Measurements from ENCODE around the gene PNMA8B.
"Not testable (repeated sequence)": the region's sequence is repeated elsewhere in the genome, so short reads cannot be mapped to it uniquely, and the experiment has no call there.

The PNMA8B gene

DNA sequence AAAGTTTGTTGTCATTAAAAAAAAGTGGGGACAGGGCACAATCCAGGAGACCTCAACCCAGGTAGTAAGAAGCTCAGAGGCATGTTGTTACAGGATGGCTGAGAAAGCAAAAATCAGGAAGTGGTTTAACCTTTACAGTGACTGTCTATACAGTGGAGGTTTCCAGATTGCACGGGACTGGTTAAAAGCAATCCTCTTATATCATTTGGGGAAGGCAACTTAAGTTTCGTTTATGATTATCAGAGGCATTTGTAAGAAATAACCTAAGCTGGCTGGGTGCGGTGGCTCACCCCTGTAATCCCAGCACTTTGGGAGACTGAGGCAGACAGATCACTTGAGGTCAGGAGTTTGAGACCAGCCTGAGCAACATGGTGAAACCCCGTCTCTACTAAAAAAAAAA, 27.3 kb upstream of the PNMA8B start:
- not testable (repeated sequence) for DNase-seq
- Mint-ChIP-seq H3K4me1 (peaks cover 11 to 12% of the 10 kb centered on the region in 2 donors), H3K27ac (peak overlapping the region; percentile 27)

DNA sequence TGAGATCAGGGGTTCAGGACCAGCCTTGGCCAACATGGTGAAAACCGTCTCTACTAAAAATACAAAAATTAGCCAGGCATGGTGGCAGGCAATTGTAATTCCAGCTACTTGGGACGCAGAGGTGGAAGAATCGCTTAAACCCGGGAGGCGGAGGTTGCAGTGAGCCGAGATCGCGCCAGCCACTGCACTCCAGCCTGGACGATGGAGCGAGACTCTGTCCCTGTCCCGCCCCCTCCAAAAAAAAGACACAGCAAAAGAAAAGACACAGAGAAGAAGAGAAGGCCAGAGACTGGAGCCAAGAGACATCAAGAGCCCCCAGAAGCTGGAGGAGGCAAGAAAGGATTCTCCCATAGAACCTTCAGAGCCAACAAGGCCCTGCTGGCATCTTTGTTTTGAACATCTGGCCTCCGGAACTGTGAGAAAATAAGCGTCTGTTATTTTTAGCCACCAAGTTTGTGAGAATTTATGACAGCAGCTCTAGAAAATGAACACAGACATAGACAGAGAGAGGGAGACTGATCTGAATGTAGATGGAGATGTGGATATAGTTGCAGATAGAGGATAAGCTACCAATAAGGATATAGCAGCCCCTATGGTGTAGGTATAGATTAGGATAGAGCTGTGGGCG, 25.7 kb upstream of the PNMA8B start:
- H3K27ac Mint-ChIP-seq, result no peak overlapping the region
- ATAC-seq (replicated peaks) (no peak), DNase-seq (no peak)
- H3K36me3 Mint-ChIP-seq, result peaks cover 0 to 3% of the 10 kb centered on the region in 2 donors
- no peak overlapping the region for H3K4me3 Mint-ChIP-seq
- peaks cover 0 to 7% of the 10 kb centered on the region in 2 donors for H3K27me3 Mint-ChIP-seq
- H3K4me1 Mint-ChIP-seq, result peaks cover 11 to 12% of the 10 kb centered on the region in 2 donors
- peaks cover 0 to 2% of the 10 kb centered on the region in 2 donors for H3K9me3 Mint-ChIP-seq

More for the DNA sequence above, 27.3 kb upstream of the PNMA8B start:
- H3K4me3 Mint-ChIP-seq, result peak overlapping the region; percentile 2 to 28
- not testable (repeated sequence) for H3K36me3 Mint-ChIP-seq, H3K9me3 Mint-ChIP-seq, H3K27me3 Mint-ChIP-seq
- ATAC-seq (replicated peaks), result peak; percentile 98 to 99

DNA sequence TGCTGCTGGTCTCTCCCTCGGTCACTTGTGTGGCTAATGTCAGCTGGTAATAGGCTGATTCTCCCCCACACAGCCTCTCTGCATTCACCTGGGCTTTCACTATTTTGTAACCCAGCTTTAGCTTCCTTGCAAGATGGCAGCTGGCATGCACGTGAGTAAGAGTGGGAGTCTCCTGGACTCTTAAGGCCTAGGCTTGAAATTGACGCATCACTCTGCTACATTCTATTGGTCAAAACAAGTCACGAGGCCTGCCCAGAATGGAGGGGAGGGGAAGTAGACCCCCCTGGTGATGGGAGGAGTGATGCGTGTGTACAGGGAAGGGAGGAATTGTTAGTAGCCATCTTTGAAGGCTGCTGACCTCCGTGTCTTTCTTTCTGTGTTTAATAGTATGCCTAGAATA, 24.9 kb upstream of the PNMA8B start:
- peaks cover 13 to 17% of the 10 kb centered on the region in 2 donors for H3K4me1 Mint-ChIP-seq
- H3K27ac Mint-ChIP-seq, result no peak overlapping the region
- peaks cover 4 to 14% of the 10 kb centered on the region in 2 donors for H3K27me3 Mint-ChIP-seq
- DNase-seq (no peak), ATAC-seq (replicated peaks) (no peak)
- no peak overlapping the region for H3K4me3 Mint-ChIP-seq
- H3K36me3 Mint-ChIP-seq, result peaks cover 0 to 3% of the 10 kb centered on the region in 2 donors
- no peaks in the 10 kb centered on the region for H3K9me3 Mint-ChIP-seq

DNA sequence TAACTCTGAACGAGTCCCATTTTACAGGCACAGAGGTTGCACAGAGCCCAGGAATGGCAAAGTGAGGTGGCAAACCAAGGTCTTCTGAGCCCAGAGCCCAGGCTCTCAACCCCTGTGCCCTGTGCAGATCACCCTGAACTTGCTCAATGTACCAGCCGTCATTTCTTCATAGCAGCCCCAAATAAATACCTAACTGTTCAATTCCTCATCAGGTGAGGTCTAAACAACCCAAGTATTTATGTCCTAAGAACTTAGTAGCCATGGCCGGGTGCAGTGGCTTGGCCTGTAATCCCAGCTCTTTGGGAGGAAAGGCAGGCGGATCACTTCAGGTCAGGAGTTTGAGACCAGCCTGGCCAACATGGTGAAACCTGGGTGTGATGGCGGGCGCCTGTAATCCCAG, 21.8 kb upstream of the PNMA8B start:
- Mint-ChIP-seq H3K9me3 (no peaks in the 10 kb centered on the region), H3K36me3 (no peaks in the 10 kb centered on the region), H3K4me3 (no peak overlapping the region), H3K27ac (no peak overlapping the region), H3K27me3 (peaks cover 18 to 40% of the 10 kb centered on the region in 2 donors), H3K4me1 (peaks cover 6 to 7% of the 10 kb centered on the region in 2 donors)
- ATAC-seq (replicated peaks), result no peak
- DNase-seq, result no peak

DNA sequence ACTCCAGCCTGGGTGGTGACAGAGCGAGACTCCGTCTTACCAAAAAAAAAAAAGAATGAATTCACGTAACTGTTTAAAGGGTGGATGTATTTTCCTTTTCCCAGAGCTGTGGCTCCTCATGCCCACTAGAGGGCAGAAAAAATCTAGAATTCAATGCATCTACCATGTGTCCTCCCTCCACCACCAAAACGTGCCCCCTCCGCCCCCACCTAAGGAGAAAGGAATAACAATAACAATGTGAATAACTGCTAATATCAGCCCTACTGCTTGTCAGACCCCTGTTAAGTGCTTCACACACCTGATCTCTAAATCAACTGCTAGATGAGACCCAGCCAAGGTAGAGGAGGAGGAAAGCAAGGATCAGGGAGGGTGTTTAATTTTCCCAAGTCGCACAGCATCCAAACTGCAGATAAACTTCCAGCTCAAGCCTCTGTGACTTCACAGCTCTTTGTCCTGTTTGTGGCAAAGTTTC, 20.2 kb upstream of the PNMA8B start:
- Mint-ChIP-seq H3K36me3 (peaks cover 2% of the 10 kb centered on the region in 2 donors), H3K4me1 (peaks cover 5 to 6% of the 10 kb centered on the region in 2 donors), H3K4me3 (no peak overlapping the region), H3K27ac (no peak overlapping the region), H3K27me3 (peaks cover 20 to 55% of the 10 kb centered on the region in 2 donors), H3K9me3 (peaks cover 2% of the 10 kb centered on the region in 2 donors)
- ATAC-seq (replicated peaks) (peak; percentile 62 to 79), DNase-seq (no peak)

DNA sequence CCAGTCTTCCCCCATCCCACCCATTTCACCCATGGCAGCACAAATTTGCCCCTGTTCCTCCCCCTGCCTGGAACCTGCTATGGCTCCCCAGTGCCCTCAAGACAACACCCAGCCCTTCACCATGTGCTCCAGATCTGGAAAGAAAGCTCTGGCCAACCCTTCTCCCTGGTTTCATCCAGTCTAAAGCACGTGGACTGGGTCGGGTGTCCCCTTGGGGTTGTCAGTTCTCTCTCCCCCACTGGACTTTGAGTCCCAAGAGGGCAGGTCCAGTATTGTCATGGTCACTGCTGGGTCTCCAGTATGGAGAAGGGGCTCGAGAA, 19.6 kb upstream of the PNMA8B start:
- DNase-seq (no peak), ATAC-seq (replicated peaks) (no peak)
- H3K27me3 Mint-ChIP-seq, result peaks cover 22 to 58% of the 10 kb centered on the region in 2 donors
- no peak overlapping the region for H3K4me3 Mint-ChIP-seq
- peaks cover 3 to 6% of the 10 kb centered on the region in 2 donors for H3K4me1 Mint-ChIP-seq
- H3K9me3 Mint-ChIP-seq, result peaks cover 3 to 4% of the 10 kb centered on the region in 2 donors
- peaks cover 3 to 4% of the 10 kb centered on the region in 2 donors for H3K36me3 Mint-ChIP-seq
- H3K27ac Mint-ChIP-seq, result no peak overlapping the region

DNA sequence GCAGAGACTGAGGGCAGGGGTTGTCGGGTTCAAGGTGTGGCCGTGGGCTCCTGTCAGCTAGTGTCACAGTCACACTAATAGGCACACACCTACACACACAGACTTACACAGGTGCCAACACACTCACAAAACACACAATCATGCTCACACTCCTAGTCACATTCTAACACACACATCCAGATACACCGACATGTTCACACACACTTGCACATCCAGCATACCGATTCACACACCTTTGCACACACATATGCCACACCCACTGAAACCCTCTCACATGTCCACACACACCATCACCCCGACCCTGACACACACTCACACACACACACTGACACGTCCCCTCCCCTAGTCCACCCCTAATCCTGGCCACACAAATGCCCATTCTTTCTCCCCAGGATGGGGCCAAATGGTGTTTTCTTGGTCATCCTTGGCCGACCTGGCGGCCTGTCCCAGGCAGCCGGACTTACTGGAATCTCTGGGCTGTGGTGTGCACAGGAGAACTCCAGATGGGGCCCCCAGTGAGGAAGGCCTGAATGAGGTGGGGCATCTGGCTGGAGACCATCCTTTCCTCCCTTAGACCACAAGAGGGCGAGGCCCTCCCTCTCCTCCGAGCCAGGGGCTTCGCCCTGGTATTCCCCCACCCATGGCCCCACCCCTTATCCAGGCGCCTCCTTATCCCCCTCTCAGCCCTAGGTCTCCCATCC, 19.1 kb upstream of the PNMA8B start:
- Mint-ChIP-seq H3K27me3 (peaks cover 22 to 58% of the 10 kb centered on the region in 2 donors), H3K36me3 (peaks cover 3 to 4% of the 10 kb centered on the region in 2 donors), H3K9me3 (peaks cover 3 to 4% of the 10 kb centered on the region in 2 donors), H3K27ac (no peak overlapping the region), H3K4me1 (peaks cover 3 to 6% of the 10 kb centered on the region in 2 donors), H3K4me3 (no peak overlapping the region)
- no peak for ATAC-seq (replicated peaks)
- DNase-seq, result no peak

DNA sequence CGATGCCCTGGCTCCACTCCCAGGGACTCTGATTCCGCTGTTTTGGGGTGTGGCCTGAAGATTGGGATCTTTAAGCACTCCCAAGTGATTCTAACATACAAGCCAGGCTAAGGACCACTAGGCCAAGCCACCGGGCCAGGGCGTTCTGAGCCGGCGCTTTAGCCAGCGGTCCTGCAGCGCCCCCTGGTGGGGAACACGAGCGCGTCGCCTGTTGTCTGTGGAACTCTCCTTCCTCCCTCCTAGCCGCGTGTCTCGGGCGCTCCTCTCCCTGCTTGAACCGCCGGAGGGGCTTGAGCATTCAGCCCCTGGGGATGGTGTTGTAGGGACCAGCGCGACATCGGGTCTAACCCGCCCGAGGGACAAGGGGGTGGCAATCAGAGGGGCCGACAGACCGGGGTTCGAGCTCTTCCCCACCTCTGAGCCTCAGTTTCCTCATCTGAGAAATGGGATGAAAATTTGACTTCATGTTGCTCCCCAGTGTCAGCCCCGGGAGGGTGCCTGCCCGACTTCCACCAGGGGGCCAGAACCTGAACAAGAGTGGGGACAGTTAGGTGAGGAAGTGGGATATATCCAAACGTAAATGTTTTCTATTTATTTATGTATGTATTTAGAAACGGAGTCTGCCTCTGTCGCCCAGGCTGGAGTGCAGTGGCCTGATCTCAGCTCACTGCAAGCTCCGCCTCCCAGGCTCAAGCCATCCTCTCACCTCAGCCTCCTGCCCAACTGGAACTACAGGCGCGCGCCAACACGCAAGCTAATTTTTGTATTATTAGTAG, 18.0 kb upstream of the PNMA8B start:
- ATAC-seq (replicated peaks), result peak; percentile 81 to 95
- peaks cover 3 to 4% of the 10 kb centered on the region in 2 donors for H3K9me3 Mint-ChIP-seq
- DNase-seq, result peak; percentile 61
- no peak overlapping the region for H3K4me3 Mint-ChIP-seq
- peaks cover 24 to 64% of the 10 kb centered on the region in 2 donors for H3K27me3 Mint-ChIP-seq
- H3K27ac Mint-ChIP-seq, result peak overlapping the region; percentile 14
- H3K36me3 Mint-ChIP-seq, result peaks cover 3 to 4% of the 10 kb centered on the region in 2 donors
- H3K4me1 Mint-ChIP-seq, result peaks cover 3 to 6% of the 10 kb centered on the region in 2 donors

DNA sequence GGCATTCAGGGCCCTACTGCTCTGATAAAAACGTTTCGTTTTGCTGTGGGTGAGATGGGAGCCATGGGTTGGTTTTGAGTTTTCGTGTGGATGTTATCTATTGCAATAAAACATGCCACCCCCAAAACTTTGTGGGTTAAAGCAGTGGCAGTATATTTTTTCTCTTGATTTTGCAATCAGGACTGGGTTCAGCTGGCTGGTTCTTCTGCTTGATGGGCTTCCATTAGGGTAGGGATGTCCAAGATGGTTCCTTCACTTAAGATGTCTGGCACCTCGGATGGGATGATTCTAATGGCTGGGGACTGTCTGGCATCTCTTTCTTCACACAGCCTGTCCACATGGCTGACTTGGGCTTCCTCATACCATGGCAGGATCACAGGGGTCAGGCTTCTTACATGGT, 15.6 kb upstream of the PNMA8B start:
- peaks cover 3 to 4% of the 10 kb centered on the region in 2 donors for H3K36me3 Mint-ChIP-seq
- H3K4me1 Mint-ChIP-seq, result peaks cover 3 to 6% of the 10 kb centered on the region in 2 donors
- no peak for DNase-seq
- ATAC-seq (replicated peaks), result no peak
- no peak overlapping the region for H3K27ac Mint-ChIP-seq
- H3K4me3 Mint-ChIP-seq, result no peak overlapping the region
- peaks cover 33 to 71% of the 10 kb centered on the region in 2 donors for H3K27me3 Mint-ChIP-seq
- H3K9me3 Mint-ChIP-seq, result peaks cover 3 to 4% of the 10 kb centered on the region in 2 donors

DNA sequence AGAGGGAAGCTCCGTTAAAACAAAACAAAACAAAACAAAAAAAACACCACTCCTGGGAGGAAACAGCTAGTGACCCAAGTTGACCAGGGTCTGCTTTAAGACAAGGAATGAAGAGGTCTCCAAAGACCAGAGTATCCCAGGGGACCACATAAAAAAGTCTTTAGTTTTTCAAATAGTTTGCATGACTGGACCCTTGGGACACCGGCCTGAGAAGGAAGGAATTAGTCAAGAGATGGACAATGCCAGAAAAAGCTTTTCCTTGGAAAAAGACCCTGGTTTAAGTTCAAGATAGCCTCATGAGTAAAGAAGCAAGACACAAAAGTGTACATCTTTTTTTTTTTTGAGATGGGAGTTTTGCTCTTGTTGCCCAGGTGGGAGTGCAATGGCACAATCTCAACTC, 12.5 kb upstream of the PNMA8B start:
- DNase-seq, result no peak
- Mint-ChIP-seq H3K36me3 (peaks cover 3 to 4% of the 10 kb centered on the region in 2 donors), H3K4me3 (no peak overlapping the region), H3K4me1 (peaks cover 4 to 6% of the 10 kb centered on the region in 2 donors), H3K27me3 (peaks cover 15 to 41% of the 10 kb centered on the region in 2 donors), H3K9me3 (peaks cover 3 to 4% of the 10 kb centered on the region in 2 donors), H3K27ac (no peak overlapping the region)
- no peak for ATAC-seq (replicated peaks)

DNA sequence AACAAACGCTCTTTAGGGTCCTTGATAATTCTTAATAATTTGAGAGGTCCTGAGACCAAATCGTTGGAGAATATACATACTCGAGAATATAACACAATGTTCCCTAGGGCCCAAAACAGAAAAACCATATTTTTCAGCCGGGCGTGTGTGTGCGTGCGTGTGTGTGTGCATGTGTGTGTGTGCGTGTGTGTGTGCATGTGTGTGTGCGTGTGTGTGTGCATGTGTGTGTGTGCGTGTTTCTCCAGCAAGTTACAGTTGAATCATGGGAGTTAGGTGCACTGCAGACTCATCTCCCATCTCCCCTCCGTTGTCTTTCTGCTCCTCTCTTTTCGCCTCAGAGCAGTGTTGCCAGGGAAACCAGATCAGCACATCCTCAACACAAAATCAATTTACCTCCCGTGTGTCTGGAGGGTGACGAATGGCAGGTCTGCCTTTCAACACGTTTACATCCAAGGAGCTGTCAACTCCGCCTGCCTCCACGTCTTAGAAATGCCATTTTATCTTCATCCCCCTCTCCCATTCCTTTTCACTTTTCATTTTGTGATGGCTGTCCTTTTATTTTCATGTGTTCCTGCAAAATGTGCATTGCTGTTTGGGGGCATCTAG, 8.3 kb upstream of the PNMA8B start:
- H3K27ac Mint-ChIP-seq, result no peak overlapping the region
- H3K36me3 Mint-ChIP-seq, result no peaks in the 10 kb centered on the region
- no peaks in the 10 kb centered on the region for H3K9me3 Mint-ChIP-seq
- ATAC-seq (replicated peaks), result no peak
- peaks cover 5 to 12% of the 10 kb centered on the region in 2 donors for H3K4me1 Mint-ChIP-seq
- H3K4me3 Mint-ChIP-seq, result no peak overlapping the region
- DNase-seq, result no peak
- peaks cover 27 to 47% of the 10 kb centered on the region in 2 donors for H3K27me3 Mint-ChIP-seq

DNA sequence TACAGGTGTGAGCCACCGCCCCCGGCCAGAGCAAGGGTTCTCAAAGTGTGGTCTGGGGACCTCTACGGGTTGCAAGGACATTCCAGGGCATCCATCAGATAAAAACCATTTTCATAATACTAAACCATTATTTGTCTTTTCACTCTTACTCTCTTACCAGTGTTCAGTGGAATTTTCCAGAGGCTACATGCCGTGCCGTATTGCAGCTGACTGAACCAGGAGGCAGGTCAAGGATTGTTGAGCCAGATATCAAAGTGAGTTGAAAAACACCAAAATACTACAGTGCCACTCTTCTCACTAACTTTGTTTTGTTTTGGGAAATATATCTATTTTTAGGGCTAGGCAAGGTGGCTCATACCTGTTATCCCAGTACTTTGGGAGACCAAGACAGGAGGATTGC, 7.2 kb upstream of the PNMA8B start:
- no peak for DNase-seq
- Mint-ChIP-seq H3K4me3 (no peak overlapping the region), H3K27me3 (peaks cover 28 to 49% of the 10 kb centered on the region in 2 donors), H3K4me1 (peaks cover 6 to 12% of the 10 kb centered on the region in 2 donors), H3K9me3 (no peaks in the 10 kb centered on the region), H3K27ac (no peak overlapping the region), H3K36me3 (no peaks in the 10 kb centered on the region)
- ATAC-seq (replicated peaks), result no peak

DNA sequence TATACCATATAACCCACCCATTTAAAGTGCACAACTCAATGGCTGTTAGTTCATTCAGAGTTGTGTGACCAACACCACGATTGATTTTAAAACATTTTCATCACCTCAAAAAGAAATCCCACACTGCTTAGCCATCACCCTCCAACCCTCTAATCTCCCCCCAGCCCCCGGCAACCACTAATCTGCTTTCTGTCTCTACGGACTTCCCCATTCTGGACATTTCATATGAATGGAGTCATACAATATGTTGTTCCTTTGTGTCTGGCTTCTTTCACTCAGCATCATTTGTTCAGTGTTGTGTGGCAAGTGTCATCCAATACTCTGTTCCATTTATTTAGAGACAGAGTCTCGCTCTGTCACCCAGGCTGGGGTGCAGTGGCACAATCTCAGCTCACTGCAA, 4.0 kb upstream of the PNMA8B start:
- no peak overlapping the region for H3K27ac Mint-ChIP-seq

DNA sequence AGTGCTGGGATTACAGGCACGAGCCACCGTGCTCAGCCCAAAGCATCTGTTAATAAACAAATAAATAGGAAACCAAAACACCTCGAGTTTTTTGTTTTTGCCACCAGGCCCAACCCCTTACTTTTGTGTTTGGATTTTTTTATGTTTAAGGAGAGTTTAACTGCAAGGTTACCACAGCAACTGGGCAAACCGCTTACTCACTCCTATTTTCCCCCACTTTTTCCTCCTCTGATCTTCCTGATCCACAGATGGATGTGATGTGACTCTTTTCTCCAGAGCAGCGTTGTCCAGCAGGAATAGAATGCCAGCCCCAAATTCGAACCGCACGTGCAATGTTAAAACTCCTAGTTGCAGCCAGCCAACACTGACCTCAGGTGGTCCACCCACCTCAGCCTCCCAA, 2.1 kb upstream of the PNMA8B start:
- no peak overlapping the region for H3K27ac Mint-ChIP-seq
- no peaks in the 10 kb centered on the region for H3K9me3 Mint-ChIP-seq
- H3K27me3 Mint-ChIP-seq, result peaks cover 47 to 86% of the 10 kb centered on the region in 2 donors
- H3K4me1 Mint-ChIP-seq, result peaks cover 18 to 33% of the 10 kb centered on the region in 2 donors
- ATAC-seq (replicated peaks) (no peak), DNase-seq (no peak)
- H3K4me3 Mint-ChIP-seq, result no peak overlapping the region
- peaks cover 0 to 4% of the 10 kb centered on the region in 2 donors for H3K36me3 Mint-ChIP-seq

More for the DNA sequence above, 4.0 kb upstream of the PNMA8B start:
- no peak for DNase-seq
- Mint-ChIP-seq H3K36me3 (peaks cover 0 to under 1% of the 10 kb centered on the region in 2 donors), H3K4me1 (peaks cover 6 to 16% of the 10 kb centered on the region in 2 donors), H3K4me3 (no peak overlapping the region), H3K27me3 (peaks cover 29 to 67% of the 10 kb centered on the region in 2 donors), H3K9me3 (no peaks in the 10 kb centered on the region)
- no peak for ATAC-seq (replicated peaks)
